Stimulated activated CD8-positive, alpha-beta memory T cell treated with anti-CD3 and anti-CD28 coated beads, Interleukin-4, amount 100 ng/mL, for 48 hours (primary cell): ENCODE results near the gene ZBTB49.

ENCODE experiments used
- DNase-seq: peaks from one replicate; pipeline ENCODE4 v3.0.0-alpha.2; 2020

ZBTB49 gene

GRCh38 chr4:4284827-4285618 lies 5.0 kb upstream of the ZBTB49 start:
- DNase-seq, result no peak

GRCh38 chr4:4288098-4288497 lies 2.0 kb upstream of the ZBTB49 start:
- DNase-seq, result no peak

- no peak for DNase-seq
Observed at GRCh38 chr4:4289055-4289454, 996 bp upstream of the ZBTB49 start.

- no peak for DNase-seq
Observed at GRCh38 chr4:4289597-4289940, 482 bp upstream of the ZBTB49 start.

- no peak for DNase-seq
Observed at GRCh38 chr4:4293279-4293678, 3.2 kb downstream of the ZBTB49 start.

GRCh38 chr4:4296283-4296846 lies 6.3 kb downstream of the ZBTB49 start:
- DNase-seq, result no peak

- no peak for DNase-seq
Observed at GRCh38 chr4:4299006-4299405, 9.0 kb downstream of the ZBTB49 start.

- no peak for DNase-seq
Observed at GRCh38 chr4:4302001-4302400, 11.9 kb downstream of the ZBTB49 start.

GRCh38 chr4:4302416-4302815 lies 12.4 kb downstream of the ZBTB49 start:
- no peak for DNase-seq

GRCh38 chr4:4306920-4307319 lies 16.9 kb downstream of the ZBTB49 start:
- no peak for DNase-seq

- no peak for DNase-seq
Observed at GRCh38 chr4:4308800-4309441, 18.9 kb downstream of the ZBTB49 start.

GRCh38 chr4:4311193-4311592 lies 21.1 kb downstream of the ZBTB49 start:
- DNase-seq, result no peak

- no peak for DNase-seq
Observed at GRCh38 chr4:4315461-4316149, 25.6 kb downstream of the ZBTB49 start.

- no peak for DNase-seq
Observed at GRCh38 chr4:4316150-4316495, 26.1 kb downstream of the ZBTB49 start.

GRCh38 chr4:4317496-4318232 lies 27.6 kb downstream of the ZBTB49 start:
- DNase-seq, result no peak

- DNase-seq, result no peak
Observed at GRCh38 chr4:4320528-4320927, 30.5 kb downstream of the ZBTB49 start.

- no peak for DNase-seq
Observed at GRCh38 chr4:4320951-4321714, 31.1 kb downstream of the ZBTB49 start.

- no peak for DNase-seq
Observed at GRCh38 chr4:4321951-4322688, 32.1 kb downstream of the ZBTB49 start.

- DNase-seq, result no peak
Observed at GRCh38 chr4:4323705-4324534, 33.9 kb downstream of the ZBTB49 start.

- no peak for DNase-seq
Observed at GRCh38 chr4:4325321-4325720, 35.3 kb downstream of the ZBTB49 start.

- DNase-seq, result no peak
Observed at GRCh38 chr4:4326166-4326565, 36.1 kb downstream of the ZBTB49 start.
